ENCODE results near the gene AGTR1.

- TF ChIP-seq CTCF (IDR thresholded peaks at IDR 0.05) (no peak), POLR2A (IDR thresholded peaks at IDR 0.05) (no peak)
Observed at GRCh38 chr3:148727231-148727630, 29.5 kb downstream of the AGTR1 start.
